Fibroblast of skin of left quadriceps (primary cell): ENCODE measurements around the gene MACROD2.
"Not testable (repeated sequence)": the region's sequence is repeated elsewhere in the genome, so short reads cannot be mapped to it uniquely, and the experiment has no call there.

ENCODE experiments used
- DNase-seq, 2 experiments: peaks; one replicate each; pipeline ENCODE4 v3.0.0-alpha.2; 2013; ENCODE audit warnings: low read depth in 2 of 2

MACROD2 gene

GRCh38 chr20:15805154-15805553 is 1809.8 kb downstream of the MACROD2 start:
- no peak for DNase-seq

- DNase-seq = no peak
These were observed 1810.8 kb downstream of the MACROD2 start for GRCh38 chr20:15806105-15806504.

DNA sequence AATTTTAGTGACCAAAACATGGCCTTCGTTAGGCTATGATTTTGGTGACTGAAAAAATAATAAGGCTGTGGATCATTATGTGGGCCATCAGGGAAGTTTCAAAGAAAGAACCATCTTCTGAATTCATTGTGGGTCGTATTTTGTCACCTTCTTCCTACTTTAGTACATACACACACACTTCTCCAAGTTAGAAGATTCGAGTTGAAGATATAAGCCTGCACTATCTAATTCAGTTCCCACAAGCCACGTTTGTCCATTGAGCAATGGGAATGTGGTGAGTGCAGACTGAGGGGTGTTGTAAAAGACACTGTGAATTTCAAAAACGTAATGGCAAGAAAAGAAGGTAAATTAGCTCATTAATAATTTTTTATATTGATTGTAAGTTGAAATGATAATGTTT is 1812.0 kb downstream of the MACROD2 start:
- no peak for DNase-seq

DNA sequence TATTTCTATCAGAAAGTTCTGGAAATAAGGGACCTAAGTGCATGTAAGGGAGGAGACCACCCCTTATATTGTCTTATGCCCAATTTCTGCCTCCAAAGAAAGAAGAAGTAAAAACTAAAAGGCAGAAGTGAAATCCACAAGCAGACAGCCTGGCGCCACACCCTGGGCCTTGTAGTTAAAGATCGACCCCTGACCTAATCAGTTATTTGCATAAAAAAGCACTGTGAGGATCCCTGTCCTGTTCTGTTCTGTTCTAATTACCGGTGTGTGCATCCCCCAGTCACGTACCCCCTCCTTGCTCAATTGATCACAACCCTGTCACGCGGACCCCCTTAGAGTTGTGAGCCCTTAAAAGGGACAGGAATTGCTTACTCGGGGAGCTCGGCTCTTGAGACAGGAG is 1812.5 kb downstream of the MACROD2 start:
- not testable (repeated sequence) for DNase-seq

- no peak for DNase-seq
These were observed 1816.6 kb downstream of the MACROD2 start for GRCh38 chr20:15811951-15812350.

DNA sequence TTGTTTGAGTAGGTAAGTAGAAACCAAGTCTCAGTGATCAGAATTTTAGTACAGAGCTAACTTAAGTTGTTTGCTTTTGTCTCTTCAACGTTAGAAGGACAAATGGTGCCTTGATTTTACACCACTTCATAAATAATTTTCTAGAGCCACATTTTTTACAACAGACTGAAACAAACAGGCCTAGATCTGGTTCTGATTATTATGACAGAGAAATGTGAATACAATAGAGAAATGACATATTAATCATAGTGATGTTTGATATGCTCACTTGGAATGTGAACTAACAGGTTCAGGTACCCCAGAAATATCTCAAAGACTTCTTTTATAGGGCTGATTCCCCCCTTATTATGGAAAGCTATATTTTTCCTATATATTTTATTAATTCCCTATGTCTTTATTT is 1817.4 kb downstream of the MACROD2 start:
- DNase-seq = no peak

- DNase-seq = no peak
These were observed 1819.0 kb downstream of the MACROD2 start for GRCh38 chr20:15814360-15814759.

GRCh38 chr20:15814911-15815310 is 1819.6 kb downstream of the MACROD2 start:
- DNase-seq = no peak

GRCh38 chr20:15817351-15817750 is 1822.0 kb downstream of the MACROD2 start:
- no peak for DNase-seq

DNA sequence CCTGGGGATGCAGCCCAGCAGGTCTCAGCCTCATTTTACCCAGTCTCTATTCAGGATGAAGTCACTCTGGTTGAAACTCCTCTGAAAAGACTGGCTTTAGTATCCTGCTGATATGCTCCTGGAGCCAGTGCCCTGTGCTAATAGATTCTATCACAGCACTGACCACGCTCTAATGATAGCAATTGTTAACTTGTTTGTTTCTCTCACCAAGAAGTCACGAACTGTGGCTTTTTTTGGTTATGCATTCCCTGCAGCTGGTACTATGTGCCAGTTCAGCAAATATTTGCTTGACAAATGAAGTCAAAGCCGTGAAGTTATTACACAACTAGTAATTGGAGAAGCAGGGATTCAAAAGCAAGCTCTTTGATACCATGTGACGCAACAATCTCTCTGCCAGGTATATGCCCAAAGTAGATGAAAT is 1823.3 kb downstream of the MACROD2 start:
- no peak for DNase-seq

- DNase-seq = no peak
These were observed 1828.4 kb downstream of the MACROD2 start for GRCh38 chr20:15823718-15824117.

GRCh38 chr20:15827628-15828027 is 1832.3 kb downstream of the MACROD2 start:
- DNase-seq = no peak

- no peak for DNase-seq
These were observed 1835.9 kb downstream of the MACROD2 start for GRCh38 chr20:15831201-15831600.

DNA sequence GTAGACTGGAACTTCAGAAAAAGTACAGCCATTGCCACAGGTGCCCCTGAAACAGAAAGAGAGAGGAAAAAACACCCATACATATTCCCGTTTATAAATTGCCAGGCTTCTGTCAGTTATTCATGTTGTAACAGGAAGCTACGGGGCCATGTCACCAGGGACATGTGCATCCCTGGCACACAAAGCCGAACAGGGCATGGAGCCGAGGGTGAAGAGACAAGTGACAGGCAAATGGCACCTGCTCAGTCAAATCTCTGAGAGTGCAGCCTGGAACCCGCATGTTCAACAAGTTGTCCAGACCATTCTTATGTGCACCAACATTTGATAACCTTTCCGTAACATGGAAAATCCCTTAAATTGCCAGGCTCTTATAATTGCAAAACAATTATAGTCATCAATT is 1837.2 kb downstream of the MACROD2 start:
- no peak for DNase-seq

- no peak for DNase-seq
These were observed 1839.5 kb downstream of the MACROD2 start for GRCh38 chr20:15834857-15835256.

GRCh38 chr20:15835811-15836210 is 1840.5 kb downstream of the MACROD2 start:
- DNase-seq = no peak

DNA sequence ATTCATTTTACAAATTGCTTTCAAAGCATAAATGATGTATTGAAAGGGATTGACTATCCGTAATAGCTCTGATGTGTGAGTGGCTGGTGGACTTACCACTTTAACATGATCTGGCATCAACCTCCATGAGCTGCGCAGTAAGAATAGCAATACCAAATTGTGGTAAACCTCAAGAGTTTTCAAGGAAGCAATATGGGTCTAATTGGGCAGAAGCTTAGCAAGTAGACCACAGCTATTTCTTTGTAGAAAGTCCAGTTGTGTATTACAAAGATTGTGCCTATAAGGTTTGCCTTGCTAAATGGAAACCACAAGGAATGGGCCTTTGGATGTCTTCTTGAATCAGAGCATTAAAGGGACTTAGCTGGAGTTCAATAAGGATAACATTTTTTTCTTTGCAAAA is 1841.3 kb downstream of the MACROD2 start:
- peak; percentile 31 to 33 for DNase-seq

DNA sequence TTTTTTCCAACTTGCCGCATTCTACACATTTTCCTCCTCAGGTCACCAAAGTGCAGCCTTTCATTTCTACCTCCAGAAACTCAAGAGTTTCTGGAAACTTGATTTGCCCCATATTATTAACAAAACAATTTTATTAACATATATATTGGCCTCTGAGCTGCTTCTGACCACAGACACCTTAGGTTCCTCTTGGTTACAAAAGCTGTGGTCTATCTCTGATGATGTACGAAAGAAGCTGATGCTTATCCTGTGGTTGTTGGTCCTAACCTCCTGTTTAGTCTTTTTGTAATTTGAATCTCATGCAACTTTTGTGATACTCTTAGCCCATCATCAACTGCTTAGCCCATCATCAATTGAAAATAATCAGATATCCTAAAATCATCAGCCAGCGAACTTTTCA is 1842.2 kb downstream of the MACROD2 start:
- DNase-seq = no peak

DNA sequence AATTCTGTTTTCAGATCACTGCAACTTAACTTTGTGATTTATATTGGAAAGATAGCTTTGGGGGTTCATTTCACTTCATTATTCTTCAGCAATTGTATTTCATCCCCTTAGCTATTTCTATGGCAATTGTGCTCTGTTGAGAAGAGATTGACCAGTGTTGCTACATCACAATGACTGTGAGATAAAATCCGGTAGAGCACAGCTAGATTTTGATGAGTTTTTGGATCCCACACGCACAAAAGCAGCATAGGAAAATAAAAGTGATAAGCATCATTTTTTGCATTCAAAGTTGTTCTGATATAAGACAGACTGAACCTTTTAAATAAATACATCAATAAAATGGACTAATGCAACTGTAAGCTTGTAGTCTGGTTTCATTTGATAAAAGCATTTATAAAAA is 1843.2 kb downstream of the MACROD2 start:
- DNase-seq = no peak

DNA sequence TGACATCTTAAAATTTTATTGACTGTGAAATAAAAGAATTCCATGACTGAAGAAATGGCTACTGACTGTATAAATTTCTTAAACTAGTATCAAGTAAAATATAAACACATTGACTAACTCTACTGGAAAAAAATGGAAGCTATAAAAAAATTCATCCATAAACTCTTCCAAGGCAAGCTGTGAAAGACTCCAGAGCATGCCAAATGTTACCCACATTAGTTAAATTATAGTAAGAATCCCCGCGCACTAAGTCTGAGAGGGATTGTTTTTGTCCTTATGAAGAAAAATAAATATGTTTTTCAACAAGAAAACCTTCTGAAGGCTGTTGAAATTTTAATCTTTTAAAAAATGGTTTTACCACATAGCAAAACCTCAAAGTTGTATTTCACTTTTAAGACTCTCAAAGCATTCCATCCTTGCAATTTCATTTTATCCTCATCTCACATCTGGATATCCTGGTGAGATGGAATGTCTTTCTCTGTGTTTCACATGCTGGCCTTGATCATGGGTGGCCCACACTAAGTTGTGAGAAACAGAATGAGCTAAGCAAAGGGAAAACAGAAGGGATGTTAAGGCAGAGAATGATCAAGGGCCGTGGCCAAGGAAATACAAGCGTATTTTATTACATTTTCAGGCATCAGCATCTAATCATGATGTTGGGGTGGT is 1845.5 kb downstream of the MACROD2 start:
- DNase-seq = peak; percentile 31 to 43

DNA sequence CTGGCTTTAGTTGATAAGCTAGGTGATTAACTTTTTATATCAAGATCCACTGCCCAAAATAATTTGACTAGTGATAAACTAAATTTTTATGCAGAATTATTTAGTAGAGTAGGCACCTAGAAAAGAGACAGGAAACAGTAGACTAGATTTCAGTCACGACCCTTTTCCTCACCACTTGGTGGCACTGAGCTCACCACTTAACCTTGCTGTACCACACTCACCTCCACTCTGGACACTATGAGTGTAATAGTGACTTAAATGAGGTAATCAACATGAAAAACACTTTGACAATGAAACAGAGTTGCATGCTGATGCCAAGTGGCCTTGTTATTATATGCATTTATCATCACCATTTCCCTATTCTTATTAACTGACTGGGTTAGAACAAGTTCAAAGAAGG is 1847.6 kb downstream of the MACROD2 start:
- no peak for DNase-seq

GRCh38 chr20:15843777-15844176 is 1848.5 kb downstream of the MACROD2 start:
- DNase-seq = peak; percentile 19 to 28

GRCh38 chr20:15847196-15847784 is 1852.0 kb downstream of the MACROD2 start:
- DNase-seq = no peak

GRCh38 chr20:15848126-15848525 is 1852.8 kb downstream of the MACROD2 start:
- no peak for DNase-seq
